IMR-90 (cell line): ENCODE data around the gene KIF25. TPM values are rescaled to one million over a fixed set of nuclear protein-coding genes. Genes with fewer than 3 reads are reported as not detected.

Source experiments
- ATAC-seq: fragments of 200-7000 bp; cut with Tn5 transposase; 2 replicates; pipeline ENCODE4 v1.9.1; 2020; ENCODE audit warnings: low read depth, mild to moderate bottlenecking, moderate library complexity
- BruUV-seq: library from RNA; stranded (reverse); fragments of 400-500 nt; replicated peaks from 2 replicates; lab custom pipeline; 2021; lab: Mats Ljungman, UMichigan
- CTCF ChIA-PET: fragments of 300-600 bp; formaldehyde crosslinking; extraction: SDS; loops from one replicate; lab custom pipeline; 2021; ENCODE audit warnings: antibody characterized with exemption; lab: Yijun Ruan, JAX
- POLR2A ChIA-PET: fragments of 300-600 bp; sonication (Branson Sonifier 250); formaldehyde crosslinking; loops from one replicate; lab custom pipeline; 2022; ENCODE audit warnings: antibody characterized with exemption; ENCODE audit not compliant: unreplicated experiment; lab: Charles Lee
- DNase-seq: peaks from one replicate; pipeline ENCODE4 v3.0.0; 2013
- H2AFZ ChIP-seq: replicated peaks from 2 replicates; pipeline ENCODE3; 2013; ENCODE audit warnings: low read length, mild to moderate bottlenecking; ENCODE audit not compliant: poor library complexity
- H2AK5ac ChIP-seq: 2 replicates; pipeline ENCODE4 v1.6.1; 2013; ENCODE audit warnings: low read depth, low read length, inconsistent platforms
- H2AK9ac ChIP-seq: replicated peaks from 2 replicates; pipeline ENCODE3; 2013; ENCODE audit warnings: mild to moderate bottlenecking, low read depth, low read length, moderate library complexity; ENCODE audit not compliant: poor library complexity
- H2BK120ac ChIP-seq: 2 replicates; pipeline ENCODE4 v1.6.1; 2013; ENCODE audit warnings: low read depth, low read length, inconsistent platforms
- H2BK15ac ChIP-seq: 3 replicates; pipeline ENCODE4 v1.6.1; 2013; ENCODE audit warnings: low read depth, low read length, inconsistent platforms
- H2BK20ac ChIP-seq: 2 replicates; pipeline ENCODE4 v1.6.1; 2013; ENCODE audit warnings: low read depth, mild to moderate bottlenecking, inconsistent platforms, low read length, moderate library complexity
- H2BK5ac ChIP-seq: 2 replicates; pipeline ENCODE4 v1.6.1; 2013; ENCODE audit warnings: mild to moderate bottlenecking, low read depth, low read length, inconsistent platforms; ENCODE audit not compliant: poor library complexity, severe bottlenecking
- H3K14ac ChIP-seq: replicated peaks from 2 replicates; pipeline ENCODE4 v1.6.1; 2013; ENCODE audit warnings: low read depth, low read length, inconsistent platforms
- H3K18ac ChIP-seq: 2 replicates; pipeline ENCODE4 v1.6.1; 2013; ENCODE audit warnings: low read depth, low read length, control low read depth
- H3K23ac ChIP-seq: 2 replicates; pipeline ENCODE4 v1.6.1; 2013; ENCODE audit warnings: low read depth, low read length, inconsistent platforms
- H3K27ac ChIP-seq: 2 replicates; pipeline ENCODE4 v1.5.1; 2013; ENCODE audit warnings: mild to moderate bottlenecking, control low read depth, low read length; ENCODE audit not compliant: insufficient read depth
- H3K27me3 ChIP-seq: 2 replicates; pipeline ENCODE4 v1.6.1; 2013; ENCODE audit warnings: low read length; ENCODE audit not compliant: control insufficient read depth, insufficient read depth
- H3K36me3 ChIP-seq: 2 replicates; pipeline ENCODE4 v1.6.1; 2013; ENCODE audit warnings: low read length, mixed read lengths; ENCODE audit not compliant: control insufficient read depth, insufficient read depth
- H3K4ac ChIP-seq: 2 replicates; pipeline ENCODE4 v1.6.1; 2013; ENCODE audit warnings: low read depth, low read length, inconsistent platforms
- H3K4me1 ChIP-seq: 2 replicates; pipeline ENCODE4 v1.6.1; 2013; ENCODE audit warnings: low read length, mixed read lengths; ENCODE audit not compliant: control insufficient read depth, insufficient read depth
- H3K4me2 ChIP-seq: 2 replicates; pipeline ENCODE4 v1.6.1; 2013; ENCODE audit warnings: low read depth, mild to moderate bottlenecking, control low read depth, low read length, moderate library complexity
- H3K4me3 ChIP-seq: 2 replicates; pipeline ENCODE4 v1.5.1; 2013; ENCODE audit warnings: low read depth, mild to moderate bottlenecking, control low read depth, low read length, moderate library complexity; ENCODE audit not compliant: insufficient read depth
- H3K56ac ChIP-seq: 2 replicates; pipeline ENCODE4 v1.6.1; 2013; ENCODE audit warnings: low read length, inconsistent platforms; ENCODE audit not compliant: insufficient read depth; ENCODE audit errors: extremely low read depth
- H3K79me1 ChIP-seq, 2 experiments: 2 replicates each; pipeline ENCODE4 v1.6.1; 2013; ENCODE audit warnings: low read length in 2 of 2, inconsistent platforms in 1 of 2, low read depth in 1 of 2
- H3K9ac ChIP-seq: 2 replicates; pipeline ENCODE4 v1.6.1; 2013; ENCODE audit warnings: low read depth, low read length, control low read depth
- H3K9me1 ChIP-seq: 2 replicates; pipeline ENCODE4 v1.6.1; 2013; ENCODE audit warnings: low read length, inconsistent platforms; ENCODE audit not compliant: insufficient read depth
- H3K9me3 ChIP-seq: 2 replicates; pipeline ENCODE4 v1.6.1; 2013; ENCODE audit warnings: low read length; ENCODE audit not compliant: control insufficient read depth, insufficient read depth
- H4K20me1 ChIP-seq: 2 replicates; pipeline ENCODE4 v1.6.1; 2013; ENCODE audit warnings: low read length, inconsistent platforms; ENCODE audit not compliant: insufficient read depth
- H4K5ac ChIP-seq: 2 replicates; pipeline ENCODE4 v1.6.1; 2013; ENCODE audit warnings: mild to moderate bottlenecking, low read depth, low read length, control low read depth
- H4K8ac ChIP-seq, 2 experiments: 2 replicates each; pipeline ENCODE4 v1.6.1; 2013; ENCODE audit warnings: low read depth in 2 of 2, low read length in 2 of 2, control low read depth in 1 of 2, inconsistent platforms in 1 of 2
- H4K91ac ChIP-seq: 2 replicates; pipeline ENCODE4 v1.6.1; 2013; ENCODE audit warnings: low read depth, low read length, inconsistent platforms; ENCODE audit not compliant: insufficient read depth
- BHLHE40 ChIP-seq: fragments of 150-350 bp; IDR thresholded peaks from 2 replicates; pipeline ENCODE4 v1.6.1; 2016; ENCODE audit warnings: mild to moderate bottlenecking, low read depth, low read length
- CEBPB ChIP-seq: IDR thresholded peaks from 2 replicates; pipeline ENCODE4 v1.6.1; 2012; ENCODE audit warnings: low read depth, low read length, improper control_type of control experiment
- CHD1 ChIP-seq: IDR thresholded peaks from 2 replicates; pipeline ENCODE4 v1.6.1; 2012; ENCODE audit warnings: low read depth, low read length, improper control_type of control experiment
- ELK1 ChIP-seq: fragments of 150-350 bp; IDR thresholded peaks from 2 replicates; pipeline ENCODE4 v1.6.1; 2016; ENCODE audit warnings: low read depth, mild to moderate bottlenecking, low read length, moderate library complexity, borderline replicate concordance
- FOS ChIP-seq: fragments of 150-350 bp; IDR thresholded peaks from 2 replicates; pipeline ENCODE4 v1.6.1; 2016; ENCODE audit warnings: low read depth, low read length
- MAFK ChIP-seq: IDR thresholded peaks from 2 replicates; pipeline ENCODE4 v1.6.1; 2012; ENCODE audit warnings: low read depth, low read length, improper control_type of control experiment
- MAZ ChIP-seq: IDR thresholded peaks from 2 replicates; pipeline ENCODE4 v1.6.1; 2012; ENCODE audit warnings: low read depth, mild to moderate bottlenecking, low read length, improper control_type of control experiment, moderate library complexity, borderline replicate concordance
- MXI1 ChIP-seq: IDR thresholded peaks from 2 replicates; pipeline ENCODE4 v1.6.1; 2012; ENCODE audit warnings: low read depth, mild to moderate bottlenecking, low read length, moderate library complexity, borderline replicate concordance
- NFE2L2 ChIP-seq: fragments of 150-350 bp; IDR thresholded peaks from 2 replicates; pipeline ENCODE4 v1.6.1; 2016; ENCODE audit warnings: low read depth, mild to moderate bottlenecking, low read length
- POLR2A ChIP-seq: IDR thresholded peaks from 2 replicates; pipeline ENCODE4 v1.6.1; 2012; ENCODE audit warnings: mild to moderate bottlenecking, low read depth, low read length
- RAD21 ChIP-seq: IDR thresholded peaks from 2 replicates; pipeline ENCODE4 v1.6.1; 2012; ENCODE audit warnings: low read length, improper control_type of control experiment
- RCOR1 ChIP-seq: IDR thresholded peaks from 2 replicates; pipeline ENCODE4 v1.6.1; 2012; ENCODE audit warnings: mild to moderate bottlenecking, low read length, improper control_type of control experiment; ENCODE audit not compliant: insufficient replicate concordance
- RFX5 ChIP-seq: IDR thresholded peaks from 2 replicates; pipeline ENCODE4 v1.8.0; 2012; ENCODE audit warnings: low read depth, mild to moderate bottlenecking, low read length, moderate library complexity
- SMC3 ChIP-seq: fragments of 150-350 bp; IDR thresholded peaks from 2 replicates; pipeline ENCODE4 v1.6.1; 2016; ENCODE audit warnings: low read depth, mild to moderate bottlenecking, antibody characterized with exemption, low read length, moderate library complexity
- WGBS, 2 experiments: methylation state at CpG; one replicate each; pipeline versions ENCODE4 v1.1.5 to v1.1.7; 2013; ENCODE audit warnings: missing lambda C conversion rate in 2 of 2; ENCODE audit not compliant: insufficient read length in 1 of 2; ENCODE audit errors: extremely low coverage in 2 of 2; 5-methylcytosine and 5-hydroxymethylcytosine counted together
- dilution Hi-C: fragments of 300-500 bp; cut with HindIII; formaldehyde crosslinking; loops from one replicate; pipeline ENCODE4 v1.14.3; 2018; ENCODE audit warnings: low sequenced_read_pairs; ENCODE audit not compliant: unreplicated experiment
- in situ Hi-C: fragments of 300-500 bp; cut with MboI; formaldehyde crosslinking; loops from 3 replicates; pipeline ENCODE4 v1.14.3; 2019; ENCODE audit warnings: low sequenced_read_pairs, inconsistent platforms, mixed read lengths
- intact Hi-C: fragments of 100-400 bp; cut with micrococcal nuclease; formaldehyde crosslinking; loops from 2 replicates; pipeline ENCODE4 v1.10.0; 2022
- polyA plus RNA-seq, 3 experiments: library from polyadenylated mRNA; depleted of rRNA; stranded (reverse); fragments of >200 nt; gene quantifications; 2 replicates each; pipeline ENCODE4 v1.2.3, GENCODE V29; 2012; ENCODE audit warnings: low replicate concordance in 1 of 3
- total RNA-seq: library from RNA; depleted of rRNA; stranded (reverse); fragments of >200 nt; gene quantifications from 2 replicates; pipeline ENCODE4 v1.2.3, GENCODE V29; 2012
- TF ChIP-seq, protein P1 (sequence below): fragments of 150-350 bp; IDR thresholded peaks from 2 replicates; pipeline ENCODE4 v1.6.1; 2017; ENCODE audit warnings: mild to moderate bottlenecking, antibody characterized with exemption, low read length, low read depth
- TF ChIP-seq, protein P2 (sequence below): conservative IDR thresholded peaks from 2 replicates; pipeline ENCODE4 v1.5.1; 2012; ENCODE audit warnings: mild to moderate bottlenecking, low read depth, low read length, improper control_type of control experiment

KIF25 gene
- total and polyA plus RNA-seq, 2 of the 4 experiments (the other 2 are of a cell fraction) = not detected

DNA sequence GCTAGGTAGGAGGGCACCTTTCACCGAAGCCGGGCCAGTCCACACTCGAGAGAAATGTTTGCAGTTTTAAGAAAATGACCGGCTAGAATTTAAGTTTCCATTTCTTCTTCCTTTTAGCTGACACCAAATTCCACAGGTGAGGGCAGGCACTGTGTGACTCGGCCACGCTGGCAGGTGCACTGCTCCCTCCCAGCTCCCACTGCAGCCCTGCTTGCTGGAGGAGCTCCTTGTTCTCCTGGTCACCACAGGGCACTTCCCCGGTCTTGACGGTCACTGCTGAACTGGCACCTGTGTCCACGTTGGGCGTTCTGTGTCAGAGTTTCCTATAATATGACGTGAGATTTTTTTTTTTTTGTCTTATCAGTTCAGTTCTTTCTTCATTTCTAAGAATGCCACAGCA, 3.6 kb upstream of the KIF25 start:
- no peak overlapping the region for H4K8ac ChIP-seq
- H4K91ac ChIP-seq = no peak overlapping the region
- no peaks in the 10 kb centered on the region for H4K20me1 ChIP-seq
- ATAC-seq (no peak), DNase-seq (no peak)
- H3K4me1 ChIP-seq = no peaks in the 10 kb centered on the region; the same call in 1 of the 2 replicates
- no peak overlapping the region for H2AK9ac ChIP-seq
- peaks cover 13% of the 10 kb centered on the region for H3K27me3 ChIP-seq
- ChIA-PET POLR2A (no interaction called here), CTCF (no interaction called here)
- no peak overlapping the region for H3K56ac ChIP-seq
- no peak overlapping the region for H2AK5ac ChIP-seq
- no peaks in the 10 kb centered on the region; the same call in 1 of the 2 replicates for H3K9me1 ChIP-seq
- intact Hi-C loops = no loop called here
- no peak overlapping the region for H2BK5ac ChIP-seq
- H4K5ac ChIP-seq = no peak overlapping the region
- no peak overlapping the region for H3K23ac ChIP-seq
- H3K14ac ChIP-seq = no peak overlapping the region
- BruUV-seq = no TSS peak
- no peak overlapping the region for H3K27ac ChIP-seq
- no peak overlapping the region for H3K18ac ChIP-seq
- dilution Hi-C loops = no loop called here
- no peaks in the 10 kb centered on the region for H3K36me3 ChIP-seq
- H3K9ac ChIP-seq = no peak overlapping the region
- WGBS, 2 experiments = 92% methylated on average over 2 of the region's 11 CpGs; no CpG with 5 or more reads in 1 of the 2 experiments
- H3K4me3 ChIP-seq = no peak overlapping the region
- no peak overlapping the region for H2AFZ ChIP-seq
- H3K4ac ChIP-seq = no peak overlapping the region
- H3K4me2 ChIP-seq = no peak overlapping the region
- no peaks in the 10 kb centered on the region for H3K79me1 ChIP-seq
- in situ Hi-C loops = no loop called here
- no peak for TF ChIP-seq MXI1
- TF ChIP-seq ELK1 = no peak
- TF ChIP-seq FOS = no peak
- no peak for TF ChIP-seq NFE2L2
- TF ChIP-seq, protein P1, sequence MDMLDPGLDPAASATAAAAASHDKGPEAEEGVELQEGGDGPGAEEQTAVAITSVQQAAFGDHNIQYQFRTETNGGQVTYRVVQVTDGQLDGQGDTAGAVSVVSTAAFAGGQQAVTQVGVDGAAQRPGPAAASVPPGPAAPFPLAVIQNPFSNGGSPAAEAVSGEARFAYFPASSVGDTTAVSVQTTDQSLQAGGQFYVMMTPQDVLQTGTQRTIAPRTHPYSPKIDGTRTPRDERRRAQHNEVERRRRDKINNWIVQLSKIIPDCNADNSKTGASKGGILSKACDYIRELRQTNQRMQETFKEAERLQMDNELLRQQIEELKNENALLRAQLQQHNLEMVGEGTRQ = no peak
- no peak for TF ChIP-seq MAFK
- no peak for TF ChIP-seq POLR2A
- TF ChIP-seq BHLHE40 = no peak
- no peak for TF ChIP-seq CHD1
- no peak for TF ChIP-seq RFX5
- TF ChIP-seq RAD21 = no peak
- TF ChIP-seq, protein P2, sequence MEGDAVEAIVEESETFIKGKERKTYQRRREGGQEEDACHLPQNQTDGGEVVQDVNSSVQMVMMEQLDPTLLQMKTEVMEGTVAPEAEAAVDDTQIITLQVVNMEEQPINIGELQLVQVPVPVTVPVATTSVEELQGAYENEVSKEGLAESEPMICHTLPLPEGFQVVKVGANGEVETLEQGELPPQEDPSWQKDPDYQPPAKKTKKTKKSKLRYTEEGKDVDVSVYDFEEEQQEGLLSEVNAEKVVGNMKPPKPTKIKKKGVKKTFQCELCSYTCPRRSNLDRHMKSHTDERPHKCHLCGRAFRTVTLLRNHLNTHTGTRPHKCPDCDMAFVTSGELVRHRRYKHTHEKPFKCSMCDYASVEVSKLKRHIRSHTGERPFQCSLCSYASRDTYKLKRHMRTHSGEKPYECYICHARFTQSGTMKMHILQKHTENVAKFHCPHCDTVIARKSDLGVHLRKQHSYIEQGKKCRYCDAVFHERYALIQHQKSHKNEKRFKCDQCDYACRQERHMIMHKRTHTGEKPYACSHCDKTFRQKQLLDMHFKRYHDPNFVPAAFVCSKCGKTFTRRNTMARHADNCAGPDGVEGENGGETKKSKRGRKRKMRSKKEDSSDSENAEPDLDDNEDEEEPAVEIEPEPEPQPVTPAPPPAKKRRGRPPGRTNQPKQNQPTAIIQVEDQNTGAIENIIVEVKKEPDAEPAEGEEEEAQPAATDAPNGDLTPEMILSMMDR = no peak
- TF ChIP-seq CEBPB = no peak
- no peak for TF ChIP-seq RCOR1
- no peak for TF ChIP-seq SMC3
- TF ChIP-seq MAZ = no peak
- H3K9me3 ChIP-seq = no peaks in the 10 kb centered on the region
- H2BK15ac ChIP-seq = no peak overlapping the region
- no peak overlapping the region for H2BK120ac ChIP-seq
- H2BK20ac ChIP-seq = no peak overlapping the region
